NCI-H345 treated with DMSO at 0.1 percent for 48 hours (cell line): ENCODE results near the gene MTERF1.
"Not testable (repeated sequence)": the region's sequence is repeated elsewhere in the genome, so short reads cannot be mapped to it uniquely, and the experiment has no call there.

Experiments
- DNase-seq: peaks from one replicate; lab custom pipeline; 2025; ENCODE audit not compliant: unreplicated experiment; lab: John Stamatoyannopoulos, UW

The MTERF1 gene

GRCh38 chr7:91887336-91888213 is 7.1 kb upstream of the MTERF1 start:
- DNase-seq = not testable (repeated sequence)

- DNase-seq = no peak
Measured at GRCh38 chr7:91883676-91884362, 3.3 kb upstream of the MTERF1 start.

GRCh38 chr7:91880016-91880412 is 488 bp downstream of the MTERF1 start:
- no peak for DNase-seq

GRCh38 chr7:91876391-91877133 is 3.9 kb downstream of the MTERF1 start:
- DNase-seq = no peak

GRCh38 chr7:91875851-91876250 is 4.7 kb downstream of the MTERF1 start:
- no peak for DNase-seq

- no peak for DNase-seq
Measured at GRCh38 chr7:91872928-91873327, 7.6 kb downstream of the MTERF1 start.

GRCh38 chr7:91872069-91872468 is 8.4 kb downstream of the MTERF1 start:
- DNase-seq = no peak

GRCh38 chr7:91869661-91870060 is 10.8 kb downstream of the MTERF1 start:
- no peak for DNase-seq

- no peak for DNase-seq
Measured at GRCh38 chr7:91866599-91867148, 13.8 kb downstream of the MTERF1 start.

GRCh38 chr7:91865511-91865910 is 15.0 kb downstream of the MTERF1 start:
- no peak for DNase-seq

GRCh38 chr7:91864604-91865003 is 15.9 kb downstream of the MTERF1 start:
- not testable (repeated sequence) for DNase-seq

- no peak for DNase-seq
Measured at GRCh38 chr7:91864070-91864469, 16.4 kb downstream of the MTERF1 start.

- no peak for DNase-seq
Measured at GRCh38 chr7:91852263-91852741, 28.2 kb downstream of the MTERF1 start.

GRCh38 chr7:91850455-91850854 is 30.0 kb downstream of the MTERF1 start:
- no peak for DNase-seq

GRCh38 chr7:91847876-91848588 is 32.5 kb downstream of the MTERF1 start:
- no peak for DNase-seq

GRCh38 chr7:91847231-91847630 is 33.3 kb downstream of the MTERF1 start:
- DNase-seq = no peak

GRCh38 chr7:91846436-91846835 is 34.1 kb downstream of the MTERF1 start:
- no peak for DNase-seq

- no peak for DNase-seq
Measured at GRCh38 chr7:91843831-91844230, 36.7 kb downstream of the MTERF1 start.

- DNase-seq = no peak
Measured at GRCh38 chr7:91838439-91838838, 42.1 kb downstream of the MTERF1 start.

GRCh38 chr7:91837397-91838070 is 43.0 kb downstream of the MTERF1 start:
- DNase-seq = no peak
